ENCODE results near the gene DMTF1. TPM values are rescaled to one million over a fixed set of nuclear protein-coding genes. Genes with fewer than 3 reads are reported as not detected.

Gene DMTF1
- total RNA-seq, 1 donor from 2014 or later, result 40.8 TPM

GRCh38 chr7:87190783-87191182 lies 38.5 kb downstream of the DMTF1 start:
- FAIRE-seq (no peak), DNase-seq (ENCODE audit: low read depth) (no peak)
- no peaks in the 10 kb centered on the region for H3K27me3 ChIP-seq (ENCODE audit: control insufficient read depth, insufficient read depth, low read length)
- H3K4me3 ChIP-seq (ENCODE audit: low read depth, low read length), result no peak overlapping the region
- H3K36me3 ChIP-seq (ENCODE audit: control insufficient read depth, insufficient read depth, low read length), result peaks cover 16% of the 10 kb centered on the region
- no peak for TF ChIP-seq CTCF (IDR thresholded peaks at IDR 0.05; ENCODE audit: insufficient read depth, low read length, severe bottlenecking)

- no peak for FAIRE-seq
- no peak for TF ChIP-seq CTCF (IDR thresholded peaks at IDR 0.05; ENCODE audit: insufficient read depth, low read length, severe bottlenecking)
- no peaks in the 10 kb centered on the region for H3K27me3 ChIP-seq (ENCODE audit: control insufficient read depth, insufficient read depth, low read length)
- no peak for DNase-seq (ENCODE audit: low read depth)
- peaks cover 14% of the 10 kb centered on the region for H3K36me3 ChIP-seq (ENCODE audit: control insufficient read depth, insufficient read depth, low read length)
- no peak overlapping the region for H3K4me3 ChIP-seq (ENCODE audit: low read depth, low read length)
Observed at GRCh38 chr7:87192784-87193487, 40.7 kb downstream of the DMTF1 start.

- FAIRE-seq (no peak), DNase-seq (ENCODE audit: low read depth) (no peak)
- Histone ChIP-seq H3K4me3 (ENCODE audit: low read depth, low read length) (no peak overlapping the region), H3K36me3 (ENCODE audit: control insufficient read depth, insufficient read depth, low read length) (peaks cover 14% of the 10 kb centered on the region), H3K27me3 (ENCODE audit: control insufficient read depth, insufficient read depth, low read length) (no peaks in the 10 kb centered on the region)
- no peak for TF ChIP-seq CTCF (IDR thresholded peaks at IDR 0.05; ENCODE audit: insufficient read depth, low read length, severe bottlenecking)
Observed at GRCh38 chr7:87193912-87194311, 41.7 kb downstream of the DMTF1 start.

GRCh38 chr7:87199241-87199640 lies 47.0 kb downstream of the DMTF1 start:
- FAIRE-seq, result no peak
- H3K36me3 ChIP-seq (ENCODE audit: control insufficient read depth, insufficient read depth, low read length), result peaks cover 8% of the 10 kb centered on the region
- TF ChIP-seq CTCF (IDR thresholded peaks at IDR 0.05; ENCODE audit: insufficient read depth, low read length, severe bottlenecking), result no peak
- H3K4me3 ChIP-seq (ENCODE audit: low read depth, low read length), result no peak overlapping the region
- DNase-seq (ENCODE audit: low read depth), result no peak
- H3K27me3 ChIP-seq (ENCODE audit: control insufficient read depth, insufficient read depth, low read length), result no peaks in the 10 kb centered on the region

GRCh38 chr7:87199700-87200450 lies 47.6 kb downstream of the DMTF1 start:
- Histone ChIP-seq H3K36me3 (ENCODE audit: control insufficient read depth, insufficient read depth, low read length) (peaks cover 7% of the 10 kb centered on the region), H3K4me3 (ENCODE audit: low read depth, low read length) (no peak overlapping the region), H3K27me3 (ENCODE audit: control insufficient read depth, insufficient read depth, low read length) (no peaks in the 10 kb centered on the region)
- FAIRE-seq (no peak), DNase-seq (ENCODE audit: low read depth) (no peak)
- TF ChIP-seq CTCF (IDR thresholded peaks at IDR 0.05; ENCODE audit: insufficient read depth, low read length, severe bottlenecking), result no peak

Data from bronchial epithelial cell (primary cell).